Middle frontal gyrus (tissue), 1 donor: ENCODE data around the gene TMEM204.

ENCODE experiments used
- DNase-seq: peaks from one replicate; pipeline ENCODE4 v3.0.0-alpha.2; 2015; ENCODE audit warnings: low spot score; ENCODE audit errors: extremely low spot score

TMEM204 gene

DNA sequence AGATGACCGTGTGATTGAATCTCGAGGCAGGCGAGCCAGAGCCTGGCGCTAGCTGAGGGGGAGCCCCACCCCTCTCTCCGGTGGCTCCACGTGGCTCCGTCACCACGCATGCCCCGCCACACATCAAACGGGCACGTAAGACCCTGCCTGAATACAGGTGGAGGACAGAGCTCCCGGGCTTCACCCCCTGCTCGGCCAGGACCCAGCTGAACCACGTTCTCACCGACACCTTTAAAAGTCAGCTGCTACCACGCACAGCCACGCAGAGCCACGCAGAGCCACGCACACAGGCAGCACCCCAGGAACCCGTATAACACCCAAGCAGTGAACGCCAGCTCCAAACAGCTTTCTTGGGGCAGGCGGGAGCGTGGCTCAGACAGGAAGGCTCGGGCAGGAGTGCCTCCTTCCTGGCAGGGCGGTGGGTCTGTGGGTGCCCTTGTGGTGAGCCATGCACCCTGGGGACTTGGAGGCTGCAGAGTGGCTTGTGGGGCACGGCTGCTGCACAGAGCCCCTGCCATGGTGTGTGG lies 4.4 kb downstream of the TMEM204 start:
- DNase-seq: no peak

GRCh38 chr16:1538804-1539520 lies 5.5 kb downstream of the TMEM204 start:
- DNase-seq: no peak

GRCh38 chr16:1539720-1540555 lies 6.5 kb downstream of the TMEM204 start:
- DNase-seq: no peak

- no peak for DNase-seq
These were observed 7.0 kb downstream of the TMEM204 start for GRCh38 chr16:1540556-1540855.

- no peak for DNase-seq
These were observed 8.1 kb downstream of the TMEM204 start for GRCh38 chr16:1541293-1542165.

DNA sequence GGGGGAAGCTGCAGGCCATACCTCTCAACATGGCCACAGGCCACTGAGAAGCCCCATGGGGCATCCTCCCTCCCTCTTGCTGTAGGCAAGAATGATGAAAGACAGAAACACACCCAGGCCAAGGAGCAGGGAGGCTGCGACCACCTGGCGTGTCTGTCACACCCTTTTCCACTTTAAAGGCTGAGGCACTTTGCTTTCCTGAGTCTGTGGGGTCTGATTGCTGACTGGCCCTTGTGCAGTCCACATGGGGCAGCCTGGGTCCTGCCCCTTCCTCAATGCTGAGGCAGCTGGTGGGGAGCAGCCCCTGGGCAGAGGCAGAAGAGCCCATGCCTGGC lies 8.7 kb downstream of the TMEM204 start:
- no peak for DNase-seq

DNA sequence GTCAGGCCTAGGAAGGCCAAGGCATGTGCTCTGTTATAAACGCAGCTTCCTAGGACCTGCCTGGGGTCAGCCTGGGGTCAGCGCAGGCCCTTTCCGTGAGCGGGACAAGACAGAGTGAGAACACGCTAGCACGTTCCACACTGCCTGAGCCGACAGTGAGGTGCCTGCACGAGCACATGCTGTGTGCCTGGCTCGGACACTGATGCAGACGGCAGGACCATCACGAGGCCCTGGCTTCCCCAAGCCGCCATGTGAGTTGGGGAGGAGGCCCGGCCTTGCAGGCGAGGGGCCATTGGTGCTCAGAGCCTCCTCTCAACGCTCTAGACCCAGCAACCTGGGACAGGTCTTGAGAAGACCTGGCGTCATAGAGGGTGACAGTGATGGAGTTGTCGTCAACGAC lies 9.1 kb downstream of the TMEM204 start:
- DNase-seq: no peak

- no peak for DNase-seq
These were observed 9.8 kb downstream of the TMEM204 start for GRCh38 chr16:1543085-1543896.

- no peak for DNase-seq
These were observed 11.9 kb downstream of the TMEM204 start for GRCh38 chr16:1545044-1546040.

DNA sequence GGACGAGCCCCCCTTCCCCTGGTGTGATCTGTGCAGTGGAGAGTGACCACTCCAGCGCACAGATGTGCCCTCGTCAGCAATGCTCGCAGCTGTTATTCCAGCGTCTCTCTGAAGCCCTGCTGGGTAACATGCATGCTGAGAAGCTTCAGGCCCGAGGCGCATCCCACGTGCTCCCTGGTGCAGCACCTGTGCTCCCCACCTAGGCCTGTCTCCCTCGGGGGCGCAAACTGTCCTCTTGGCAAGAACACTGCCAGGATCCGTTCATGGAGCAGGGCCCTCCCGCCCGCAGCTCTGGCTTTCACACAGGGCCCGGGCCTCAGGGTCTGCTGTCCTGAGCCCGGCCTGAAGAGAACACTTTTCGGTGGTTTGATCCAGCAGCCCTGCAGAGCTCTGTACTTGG lies 13.0 kb downstream of the TMEM204 start:
- DNase-seq: no peak

DNA sequence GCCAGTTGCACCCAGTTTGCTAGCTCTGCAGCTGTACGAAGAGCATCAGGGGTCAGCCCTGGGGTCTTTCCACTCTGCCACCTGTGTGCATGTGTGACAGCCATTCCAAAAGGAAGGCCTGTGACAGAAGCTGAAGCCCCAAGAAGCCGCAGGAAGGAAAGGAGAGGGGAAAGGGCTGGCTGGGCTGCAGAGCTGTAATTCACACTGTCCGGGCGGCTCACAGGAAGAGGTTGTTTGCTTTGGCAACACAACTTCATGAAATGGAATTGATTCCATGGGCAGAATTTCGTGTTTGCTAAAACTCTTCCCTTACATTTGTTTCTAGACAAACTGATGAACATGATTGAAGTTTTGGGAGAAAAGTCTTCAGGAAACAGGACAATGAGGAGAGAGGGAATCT lies 14.8 kb downstream of the TMEM204 start:
- no peak for DNase-seq

DNA sequence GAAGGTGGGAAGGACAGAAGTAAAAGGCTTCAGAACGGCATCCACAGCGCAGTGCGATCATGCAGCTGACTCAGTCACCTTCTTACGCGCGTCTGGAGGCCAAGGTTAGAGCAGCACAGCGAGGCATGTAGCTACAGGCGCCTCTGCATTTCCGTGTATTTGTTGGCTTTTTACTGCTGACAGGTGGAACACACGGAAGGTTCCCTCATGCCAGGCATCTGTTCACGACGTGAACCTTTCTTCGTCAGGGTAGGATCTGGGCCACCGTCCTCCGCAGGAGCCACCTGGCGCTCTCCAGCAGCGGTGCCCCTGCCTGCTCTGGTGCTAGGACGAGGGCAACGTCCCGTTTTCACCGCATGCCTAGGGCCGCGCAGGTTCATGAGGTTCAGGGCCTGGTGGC lies 15.3 kb downstream of the TMEM204 start:
- DNase-seq: no peak

DNA sequence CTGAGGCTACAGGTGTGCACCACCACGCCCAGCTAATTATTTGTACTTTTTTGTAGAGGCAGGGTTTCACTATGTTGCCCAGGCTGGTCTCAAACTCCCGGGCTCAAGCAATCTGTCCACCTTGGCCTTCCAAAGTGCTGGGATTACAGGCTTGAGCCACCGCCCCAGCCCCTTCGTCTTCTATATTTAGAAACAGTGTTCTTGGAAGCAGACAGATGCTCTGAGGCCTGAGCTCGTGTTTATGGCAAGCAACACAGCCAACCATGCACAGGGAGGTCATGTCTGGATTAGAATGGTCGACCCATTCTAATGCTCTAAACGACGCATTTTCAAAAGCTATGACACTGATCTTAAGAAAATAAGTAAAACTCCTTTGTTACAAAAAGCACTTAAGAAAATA lies 16.6 kb downstream of the TMEM204 start:
- no peak for DNase-seq

GRCh38 chr16:1550696-1551095 lies 17.2 kb downstream of the TMEM204 start:
- DNase-seq: no peak

GRCh38 chr16:1551166-1551565 lies 17.7 kb downstream of the TMEM204 start:
- no peak for DNase-seq

GRCh38 chr16:1552129-1552528 lies 18.7 kb downstream of the TMEM204 start:
- no peak for DNase-seq

DNA sequence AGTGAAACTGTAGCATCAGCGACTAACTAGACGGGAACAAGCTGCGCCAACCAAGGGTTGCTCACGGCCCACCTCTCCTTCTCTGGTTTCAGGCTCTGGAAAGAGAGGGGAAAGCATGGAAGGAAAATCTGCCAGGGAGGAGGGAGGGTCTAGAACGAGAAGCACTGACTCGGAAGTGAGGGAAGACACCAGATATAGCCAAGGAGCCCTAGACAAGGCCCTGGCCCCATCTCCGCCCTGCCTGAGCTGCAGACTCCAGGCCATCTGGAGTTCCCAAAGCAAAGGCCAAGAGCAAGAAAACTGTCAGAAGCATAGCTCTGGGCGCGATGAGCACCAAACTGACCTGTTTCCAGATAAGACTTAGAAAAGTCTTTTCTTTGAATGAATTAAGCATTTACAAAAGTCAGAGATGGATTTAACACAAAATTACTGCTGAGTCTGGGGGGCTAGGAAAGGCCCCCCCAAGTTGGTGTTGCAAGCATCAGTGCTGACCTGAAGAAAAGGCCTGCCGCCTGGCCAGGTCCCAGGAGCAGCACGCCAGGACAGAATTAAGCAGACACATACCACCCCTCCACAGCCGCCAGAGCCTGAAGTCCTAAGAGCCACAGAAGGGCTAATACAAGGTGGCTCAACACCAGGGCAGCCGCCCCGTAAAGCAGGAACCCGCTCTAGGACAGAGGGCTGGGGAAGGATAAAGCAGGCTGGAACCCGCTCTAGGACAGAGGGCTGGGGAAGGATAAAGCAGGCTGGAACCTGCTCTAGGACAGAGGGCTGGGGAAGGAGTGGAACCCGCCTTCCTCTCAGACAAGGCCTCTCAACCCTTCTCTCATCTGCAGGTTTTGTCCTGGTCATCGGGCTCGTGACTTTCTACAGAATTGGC lies 20.7 kb downstream of the TMEM204 start:
- no peak for DNase-seq

GRCh38 chr16:1554826-1555445 lies 21.5 kb downstream of the TMEM204 start:
- no peak for DNase-seq
